ENCODE data around the gene DNAJC24.

GRCh38 chr11:31328697-31329096, 41.0 kb upstream of the DNAJC24 start:
- no peak for TF ChIP-seq CTCF (conservative IDR thresholded peaks at IDR 0.05 in 1 of 2, IDR thresholded peaks at IDR 0.05 in 1 of 2; ENCODE audit: extremely low read depth in 1 of 2, insufficient read depth in 1 of 2, low read depth in 1 of 2, low read length in 2 of 2)
- TF ChIP-seq EZH2 (IDR thresholded peaks at IDR 0.05; ENCODE audit: borderline replicate concordance, low read length) = no peak
